ENCODE data around the gene NUP98.

DNA sequence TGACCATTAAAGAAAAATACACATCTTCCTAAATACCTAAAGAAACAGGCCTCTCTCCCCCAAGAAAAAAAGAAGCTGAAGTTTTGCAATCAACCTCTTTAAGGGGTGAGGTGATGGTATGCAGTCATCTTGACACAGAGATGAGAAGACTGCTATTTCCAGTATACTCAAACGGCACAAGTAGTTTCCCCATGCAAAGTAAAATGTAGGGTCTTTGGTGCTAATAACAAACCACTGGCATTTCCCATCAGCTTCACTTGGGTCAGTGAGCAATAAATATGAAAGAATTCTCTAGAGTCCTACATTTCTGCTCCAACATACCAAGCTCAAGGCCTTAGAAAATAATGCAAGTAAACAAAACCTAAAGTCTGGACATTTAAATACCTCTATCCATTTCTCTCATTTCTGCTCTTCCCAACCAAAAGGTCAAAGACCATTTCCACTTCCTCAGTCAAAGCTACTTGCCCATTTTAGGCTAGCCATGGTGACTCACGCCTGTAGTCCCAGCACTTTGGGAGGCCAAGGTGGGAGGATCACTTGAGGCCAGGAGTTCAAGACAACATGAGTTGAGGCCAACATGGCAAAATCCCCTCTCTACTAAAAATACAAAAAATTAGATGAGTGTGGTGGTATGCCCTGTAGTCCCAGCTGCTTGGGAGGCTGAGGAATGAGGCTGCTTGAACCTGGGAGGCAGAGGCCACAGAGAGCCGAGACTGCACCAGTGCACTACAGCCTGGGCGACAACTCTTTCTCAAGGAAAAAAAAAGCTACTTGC is 86.7 kb downstream of the NUP98 start:
- TF ChIP-seq, protein P1, sequence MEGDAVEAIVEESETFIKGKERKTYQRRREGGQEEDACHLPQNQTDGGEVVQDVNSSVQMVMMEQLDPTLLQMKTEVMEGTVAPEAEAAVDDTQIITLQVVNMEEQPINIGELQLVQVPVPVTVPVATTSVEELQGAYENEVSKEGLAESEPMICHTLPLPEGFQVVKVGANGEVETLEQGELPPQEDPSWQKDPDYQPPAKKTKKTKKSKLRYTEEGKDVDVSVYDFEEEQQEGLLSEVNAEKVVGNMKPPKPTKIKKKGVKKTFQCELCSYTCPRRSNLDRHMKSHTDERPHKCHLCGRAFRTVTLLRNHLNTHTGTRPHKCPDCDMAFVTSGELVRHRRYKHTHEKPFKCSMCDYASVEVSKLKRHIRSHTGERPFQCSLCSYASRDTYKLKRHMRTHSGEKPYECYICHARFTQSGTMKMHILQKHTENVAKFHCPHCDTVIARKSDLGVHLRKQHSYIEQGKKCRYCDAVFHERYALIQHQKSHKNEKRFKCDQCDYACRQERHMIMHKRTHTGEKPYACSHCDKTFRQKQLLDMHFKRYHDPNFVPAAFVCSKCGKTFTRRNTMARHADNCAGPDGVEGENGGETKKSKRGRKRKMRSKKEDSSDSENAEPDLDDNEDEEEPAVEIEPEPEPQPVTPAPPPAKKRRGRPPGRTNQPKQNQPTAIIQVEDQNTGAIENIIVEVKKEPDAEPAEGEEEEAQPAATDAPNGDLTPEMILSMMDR (IDR thresholded peaks at IDR 0.05; ENCODE audit: low read depth, low read length, missing input control), result no peak
- TF ChIP-seq, protein P2, sequence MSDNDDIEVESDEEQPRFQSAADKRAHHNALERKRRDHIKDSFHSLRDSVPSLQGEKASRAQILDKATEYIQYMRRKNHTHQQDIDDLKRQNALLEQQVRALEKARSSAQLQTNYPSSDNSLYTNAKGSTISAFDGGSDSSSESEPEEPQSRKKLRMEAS (IDR thresholded peaks at IDR 0.05), result no peak
- TF ChIP-seq NR2F2 (IDR thresholded peaks at IDR 0.05) (no peak), EGR1 (IDR thresholded peaks at IDR 0.05; ENCODE audit: low read depth in 2 of 2) (no peak), HNF4A (conservative IDR thresholded peaks at IDR 0.05) (no peak), GABPA (IDR thresholded peaks at IDR 0.05 in 1 of 2, conservative IDR thresholded peaks at IDR 0.05 in 1 of 2) (no peak), FOXA1 (IDR thresholded peaks at IDR 0.05) (no peak), TAF1 (conservative IDR thresholded peaks at IDR 0.05) (no peak), HNF4G (IDR thresholded peaks at IDR 0.05) (no peak), REST (IDR thresholded peaks at IDR 0.05) (no peak)
